Lung (tissue), 12 donors: Measurements from ENCODE around the gene ACTR10. TPM values are rescaled to one million over a fixed set of nuclear protein-coding genes. Genes with fewer than 3 reads are reported as not detected.

Source experiments
- ATAC-seq: fragments of 200-7000 bp; cut with Tn5 transposase; one replicate; pipeline ENCODE4 v1.9.1; 2020; ENCODE audit warnings: moderate number of reproducible peaks; ENCODE audit not compliant: insufficient read depth, low FRiP score
- DNase-seq, 3 donors: peaks; one replicate each; pipeline ENCODE4 v3.0.0-alpha.2; 2013 to 2017
- H3K27ac ChIP-seq, 2 donors: one replicate each; pipeline ENCODE4 v1.5.1; 2013; ENCODE audit warnings: mild to moderate bottlenecking in 2 of 2, moderate library complexity in 2 of 2, control low read depth in 1 of 2, inconsistent platforms in 1 of 2, low read depth in 1 of 2, low read length in 1 of 2
- H3K27me3 ChIP-seq, 3 donors: one replicate each; pipeline ENCODE4 v1.5.1; 2013; ENCODE audit warnings: low read length in 2 of 3; ENCODE audit not compliant: control insufficient read depth in 3 of 3, insufficient read depth in 3 of 3
- H3K36me3 ChIP-seq, 4 donors: one replicate each; pipeline ENCODE4 v1.5.1; 2013; ENCODE audit warnings: low read length in 4 of 4, mild to moderate bottlenecking in 1 of 4, moderate library complexity in 1 of 4; ENCODE audit not compliant: control insufficient read depth in 4 of 4, insufficient read depth in 4 of 4
- H3K4me1 ChIP-seq, 5 donors: one replicate each; pipeline ENCODE4 v1.5.1; 2013; ENCODE audit warnings: low read length in 5 of 5, mild to moderate bottlenecking in 2 of 5, moderate library complexity in 1 of 5; ENCODE audit not compliant: control insufficient read depth in 5 of 5, insufficient read depth in 5 of 5
- H3K4me3 ChIP-seq: one replicate; pipeline ENCODE4 v1.5.1; 2013; ENCODE audit warnings: mild to moderate bottlenecking, control low read depth, moderate library complexity
- H3K9ac ChIP-seq, 2 donors: one replicate each; pipeline ENCODE4 v1.5.1; 2013; ENCODE audit warnings: low read length in 2 of 2, control low read depth in 1 of 2; ENCODE audit not compliant: insufficient read depth in 1 of 2
- H3K9me3 ChIP-seq, 4 donors: one replicate each; pipeline ENCODE4 v1.5.1; 2013; ENCODE audit warnings: low read length in 3 of 4, mild to moderate bottlenecking in 1 of 4, moderate library complexity in 1 of 4; ENCODE audit not compliant: control insufficient read depth in 4 of 4, insufficient read depth in 3 of 4
- WGBS, 2 donors: extraction: QIAGEN DNeasy Blood & Tissue Kit; methylation state at CpG; one replicate each; pipeline ENCODE4 v1.1.7; 2013; 5-methylcytosine and 5-hydroxymethylcytosine counted together
- polyA plus RNA-seq, 2 donors: library from polyadenylated mRNA; stranded (reverse); fragments of 200-250 nt; gene quantifications; one replicate each; pipeline ENCODE4 v1.2.1, GENCODE V29; 2013
- total RNA-seq, 2 donors: library from RNA; depleted of rRNA in 1 of 2; stranded (reverse); fragments of >200 nt in 1 of 2; gene quantifications; one replicate each; pipeline ENCODE4 v1.2.1, GENCODE V29; 2014 to 2021
- TF ChIP-seq, protein P1 (sequence below): IDR thresholded peaks from 2 replicates; pipeline ENCODE4 v1.5.1; 2012; ENCODE audit warnings: mild to moderate bottlenecking; ENCODE audit errors: control extremely low read depth, extremely low read depth
- donor health status: control.
- donor health status: control.
- donor health status: Bipolar disorder and iron deficiency.
- donor health status: healthy.
- donor health status: DM: yes; HTN: yes; CAD: no.

ACTR10 gene
- total and polyA plus RNA-seq, 4 donors = 53.8 to 83.6 (median 67.3) TPM

DNA sequence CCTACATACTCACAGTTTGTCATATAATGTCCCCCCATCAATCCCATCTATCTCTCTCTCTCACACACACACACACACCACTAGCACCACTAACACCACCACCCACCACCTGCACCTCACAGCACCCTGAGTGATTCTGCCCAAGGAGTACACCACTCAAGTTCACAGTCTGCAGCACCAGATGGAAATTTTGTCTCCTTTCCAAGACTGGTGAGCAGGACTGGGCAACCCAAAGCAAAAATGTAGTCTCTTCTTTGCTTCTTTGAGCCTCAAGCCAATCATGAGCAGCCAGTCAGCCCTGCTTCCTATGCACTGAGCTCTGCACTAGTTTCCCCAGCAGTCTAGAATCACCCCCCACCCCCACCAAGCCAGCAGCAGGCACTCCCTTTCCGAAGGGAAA, 32.9 kb upstream of the ACTR10 start:
- Histone ChIP-seq H3K9ac (no peak overlapping the region), H3K27ac (no peak overlapping the region), H3K27me3 (peaks cover 0 to 3% (median 0%) of the 10 kb centered on the region in 3 donors), H3K36me3 (no peaks in the 10 kb centered on the region), H3K9me3 (peaks cover 0 to 1% (median 0%) of the 10 kb centered on the region in 4 donors), H3K4me3 (no peak overlapping the region), H3K4me1 (no peaks in the 10 kb centered on the region)
- 46 to 48% methylated on average over 1 of the region's 1 CpG for WGBS, 2 donors
- TF ChIP-seq, protein P1, sequence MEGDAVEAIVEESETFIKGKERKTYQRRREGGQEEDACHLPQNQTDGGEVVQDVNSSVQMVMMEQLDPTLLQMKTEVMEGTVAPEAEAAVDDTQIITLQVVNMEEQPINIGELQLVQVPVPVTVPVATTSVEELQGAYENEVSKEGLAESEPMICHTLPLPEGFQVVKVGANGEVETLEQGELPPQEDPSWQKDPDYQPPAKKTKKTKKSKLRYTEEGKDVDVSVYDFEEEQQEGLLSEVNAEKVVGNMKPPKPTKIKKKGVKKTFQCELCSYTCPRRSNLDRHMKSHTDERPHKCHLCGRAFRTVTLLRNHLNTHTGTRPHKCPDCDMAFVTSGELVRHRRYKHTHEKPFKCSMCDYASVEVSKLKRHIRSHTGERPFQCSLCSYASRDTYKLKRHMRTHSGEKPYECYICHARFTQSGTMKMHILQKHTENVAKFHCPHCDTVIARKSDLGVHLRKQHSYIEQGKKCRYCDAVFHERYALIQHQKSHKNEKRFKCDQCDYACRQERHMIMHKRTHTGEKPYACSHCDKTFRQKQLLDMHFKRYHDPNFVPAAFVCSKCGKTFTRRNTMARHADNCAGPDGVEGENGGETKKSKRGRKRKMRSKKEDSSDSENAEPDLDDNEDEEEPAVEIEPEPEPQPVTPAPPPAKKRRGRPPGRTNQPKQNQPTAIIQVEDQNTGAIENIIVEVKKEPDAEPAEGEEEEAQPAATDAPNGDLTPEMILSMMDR = no peak
- ATAC-seq (no peak), DNase-seq (no peak)

DNA sequence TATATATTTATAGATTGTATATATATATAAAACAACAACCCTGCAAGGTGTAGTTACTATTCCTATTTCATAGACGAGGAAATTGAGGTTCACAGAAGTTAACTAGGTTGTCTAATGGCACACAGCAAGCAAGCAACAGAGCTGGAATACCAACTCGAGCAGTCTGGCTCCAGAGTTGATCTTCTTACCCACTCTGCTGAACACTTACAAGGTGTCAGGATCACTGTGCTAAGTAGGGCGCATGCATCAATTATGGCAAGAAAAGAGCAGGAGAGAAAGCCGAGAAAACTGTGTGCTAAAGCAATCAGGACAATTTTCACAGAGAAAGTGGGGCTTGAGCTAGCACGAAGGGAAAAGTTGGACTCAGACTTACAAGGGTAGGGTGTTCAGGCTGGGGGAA, 32.1 kb upstream of the ACTR10 start:
- WGBS, 2 donors = 82 to 90% methylated on average over 5 of the region's 5 CpGs
- no peak for ATAC-seq

DNA sequence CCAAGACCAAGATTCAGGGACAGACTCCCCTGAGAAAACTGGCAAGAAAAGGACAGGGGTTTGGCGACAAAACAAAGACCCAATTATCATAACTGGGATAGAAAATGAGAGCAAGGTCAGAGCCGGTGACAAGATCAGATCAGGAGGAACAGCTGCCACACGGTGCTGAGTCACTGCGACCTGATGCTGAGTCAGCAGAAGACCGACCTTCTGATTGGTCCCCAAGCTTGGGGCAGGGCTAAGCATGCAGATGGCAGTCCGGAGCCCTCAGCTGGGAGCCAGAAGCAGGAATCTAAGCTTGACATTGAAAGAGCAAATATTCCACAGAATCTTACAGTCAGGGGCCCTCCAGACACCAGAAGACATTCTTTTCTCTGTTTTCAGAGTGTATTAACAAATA, 28.9 kb upstream of the ACTR10 start:
- WGBS, 2 donors = 17 to 25% methylated on average over 6 of the region's 6 CpGs
- Histone ChIP-seq H3K4me1 (no peaks in the 10 kb centered on the region), H3K36me3 (no peaks in the 10 kb centered on the region), H3K9me3 (peaks cover 0 to 1% (median 0%) of the 10 kb centered on the region in 4 donors), H3K27ac (no peak overlapping the region), H3K9ac (no peak overlapping the region), H3K4me3 (no peak overlapping the region), H3K27me3 (peaks cover 0 to 3% (median 0%) of the 10 kb centered on the region in 3 donors)
- TF ChIP-seq, protein P1 = no peak
- peak; percentile 53 to 77 (median 71) for DNase-seq
- ATAC-seq = peak; percentile 69

More for the DNA sequence above, 32.1 kb upstream of the ACTR10 start:
- Histone ChIP-seq H3K9ac (no peak overlapping the region), H3K9me3 (peaks cover 0 to 1% (median 0%) of the 10 kb centered on the region in 4 donors), H3K27ac (no peak overlapping the region), H3K4me3 (no peak overlapping the region), H3K27me3 (peaks cover 0 to 3% (median 0%) of the 10 kb centered on the region in 3 donors), H3K36me3 (no peaks in the 10 kb centered on the region), H3K4me1 (no peaks in the 10 kb centered on the region)
- TF ChIP-seq, protein P1 = no peak
- no peak for DNase-seq

DNA sequence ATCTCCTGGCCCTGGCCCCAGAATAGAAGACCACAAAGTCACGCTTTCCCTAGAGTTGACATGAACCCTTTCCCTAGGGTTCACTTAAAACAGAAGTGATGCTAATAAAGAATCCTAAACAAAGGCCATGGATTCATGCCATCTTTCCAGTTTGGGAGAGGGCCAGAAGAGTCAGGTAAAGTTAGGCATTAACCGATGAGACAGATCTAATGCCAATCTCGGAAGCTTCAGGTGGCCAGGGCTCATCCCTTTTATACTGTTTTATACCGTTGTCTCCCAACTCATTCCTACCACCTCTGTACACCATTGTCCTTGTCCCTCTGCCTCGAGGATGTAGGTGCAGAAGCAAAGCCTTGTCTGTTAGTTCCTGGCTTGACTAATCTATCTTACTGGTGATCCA, 22.8 kb upstream of the ACTR10 start:
- Histone ChIP-seq H3K4me1 (no peaks in the 10 kb centered on the region), H3K4me3 (no peak overlapping the region), H3K36me3 (no peaks in the 10 kb centered on the region), H3K9me3 (no peaks in the 10 kb centered on the region), H3K9ac (no peak overlapping the region), H3K27me3 (no peaks in the 10 kb centered on the region), H3K27ac (no peak overlapping the region)
- DNase-seq (no peak), ATAC-seq (no peak)
- TF ChIP-seq, protein P1 = no peak
- WGBS, 2 donors = 81 to 88% methylated on average over 5 of the region's 5 CpGs
